HG02610 (cell line): ENCODE data around the gene SBDS.
"Not testable (repeated sequence)": the region's sequence is repeated elsewhere in the genome, so short reads cannot be mapped to it uniquely, and the experiment has no call there.

ENCODE experiments used
- ATAC-seq: cut with Tn5 transposase; IDR thresholded peaks from one replicate; pipeline ENCODE4 v1.9.1; 2021; ENCODE audit warnings: mild to moderate bottlenecking, moderate library complexity; ENCODE audit not compliant: unreplicated experiment

The SBDS gene

GRCh38 chr7:66996444-66997191 lies 1.2 kb upstream of the SBDS start, which contains the start of gene TYW1:
Gene TYW1, plus strand, starts transcription at chr7:66996833. Its CDS starts 146 bp downstream, at chr7:66996979.
- peak; percentile 92 for ATAC-seq

DNA sequence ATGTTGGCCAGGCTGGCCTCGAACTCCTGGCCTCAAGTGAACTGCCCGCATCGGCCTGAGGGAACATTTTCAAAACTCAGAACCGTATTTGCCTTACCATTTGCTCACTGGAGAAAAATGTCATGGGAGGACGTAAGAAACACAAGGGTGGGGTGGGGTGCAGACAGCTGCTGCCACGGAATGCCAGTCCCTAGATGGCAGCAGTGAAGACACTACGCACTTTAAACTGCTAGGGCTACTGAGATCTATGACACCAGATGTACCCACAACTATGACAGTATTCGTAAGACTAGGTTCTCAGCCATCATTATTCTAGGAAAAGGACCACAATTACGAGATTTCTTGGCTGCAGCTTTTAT lies 716 bp downstream of the SBDS start:
- peak; percentile 24 for ATAC-seq

DNA sequence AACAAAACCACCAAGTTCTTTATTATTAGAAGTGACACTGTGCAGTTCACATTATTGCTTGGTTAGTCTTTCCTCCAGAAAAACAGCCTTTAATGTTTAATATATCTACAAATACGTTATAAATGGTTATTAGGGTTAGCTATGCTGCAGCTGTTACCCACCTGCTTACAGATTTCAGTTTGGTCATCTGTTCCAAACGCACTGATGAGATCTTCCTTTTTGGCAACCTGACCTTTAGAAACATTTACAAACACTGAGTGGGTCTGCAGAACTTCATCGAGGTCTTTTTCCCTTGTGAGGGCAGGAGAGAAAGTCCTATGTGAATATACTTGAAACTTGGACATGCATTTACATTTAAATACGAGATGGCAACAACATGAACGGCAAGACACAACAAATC lies 1.3 kb downstream of the SBDS start:
- ATAC-seq, result not testable (repeated sequence)

DNA sequence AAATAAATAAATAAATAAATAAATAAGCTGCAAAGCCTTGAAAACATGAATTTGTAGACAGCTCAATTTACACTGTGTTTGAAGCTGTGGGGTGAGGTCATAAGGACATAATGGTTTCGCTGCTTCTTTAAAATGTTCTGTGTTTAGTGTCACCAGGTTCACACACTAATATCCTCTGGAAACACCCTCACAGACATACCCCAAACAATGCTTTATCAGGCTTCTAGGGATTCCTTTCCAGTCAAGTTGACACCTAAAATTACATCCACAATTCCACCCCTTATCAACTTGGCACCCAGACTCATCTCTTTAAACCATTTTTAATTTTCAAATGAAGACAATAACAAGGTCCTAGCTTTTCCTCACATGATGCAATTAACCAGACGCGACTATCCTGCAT lies 5.8 kb downstream of the SBDS start:
- ATAC-seq, result not testable (repeated sequence)

- ATAC-seq, result not testable (repeated sequence)
Measured at GRCh38 chr7:66980336-66980735, 15.1 kb downstream of the SBDS start.

DNA sequence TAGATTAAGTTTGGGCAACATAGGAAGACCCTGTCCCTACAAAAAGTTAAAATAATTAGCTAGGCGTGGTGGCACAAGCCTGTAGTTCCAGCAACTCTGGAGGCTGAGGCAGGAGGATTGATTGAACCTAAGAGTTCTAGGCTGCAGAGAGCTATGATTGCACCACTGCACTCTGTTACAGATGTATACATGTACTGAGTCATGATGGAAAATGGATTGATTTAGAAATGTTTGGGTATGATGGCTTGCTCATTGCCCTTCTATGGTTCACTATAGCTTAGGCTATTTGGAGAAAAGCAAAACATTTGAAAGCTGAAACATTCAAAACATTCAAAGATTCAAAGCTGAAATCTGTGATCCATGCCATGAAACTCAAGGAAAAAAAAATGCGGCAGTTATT lies 16.4 kb downstream of the SBDS start:
- not testable (repeated sequence) for ATAC-seq

GRCh38 chr7:66978312-66978711 lies 17.1 kb downstream of the SBDS start:
- ATAC-seq, result not testable (repeated sequence)

DNA sequence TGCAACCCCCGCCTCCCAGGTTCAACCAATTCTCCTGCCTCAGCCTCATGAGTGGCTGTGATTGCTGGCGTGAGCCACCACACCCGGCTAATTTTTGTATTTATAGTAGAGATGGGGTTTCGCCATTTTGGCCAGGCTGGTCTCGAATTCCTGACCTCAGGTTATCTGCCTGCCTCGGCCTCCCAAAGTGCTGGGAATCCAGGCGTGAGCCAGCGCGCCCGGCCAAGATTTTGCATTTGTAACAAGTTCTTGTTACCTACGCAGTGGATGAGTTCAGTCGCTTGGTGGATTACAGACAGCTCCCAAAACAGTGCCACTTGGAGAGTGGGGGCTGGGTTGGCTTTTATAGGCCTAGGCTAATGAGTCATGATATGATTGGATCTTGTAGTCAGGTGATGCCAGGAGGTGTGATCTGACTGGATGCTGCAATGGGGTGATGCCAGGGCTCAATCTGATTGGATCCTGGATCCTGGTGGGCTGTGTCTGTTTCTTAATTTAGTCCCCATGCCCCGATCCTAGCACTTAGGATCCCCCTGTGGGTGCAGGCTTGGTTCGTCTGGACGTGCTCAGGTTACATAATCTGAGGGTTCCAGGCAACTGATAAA lies 20.3 kb downstream of the SBDS start:
- ATAC-seq, result no peak

DNA sequence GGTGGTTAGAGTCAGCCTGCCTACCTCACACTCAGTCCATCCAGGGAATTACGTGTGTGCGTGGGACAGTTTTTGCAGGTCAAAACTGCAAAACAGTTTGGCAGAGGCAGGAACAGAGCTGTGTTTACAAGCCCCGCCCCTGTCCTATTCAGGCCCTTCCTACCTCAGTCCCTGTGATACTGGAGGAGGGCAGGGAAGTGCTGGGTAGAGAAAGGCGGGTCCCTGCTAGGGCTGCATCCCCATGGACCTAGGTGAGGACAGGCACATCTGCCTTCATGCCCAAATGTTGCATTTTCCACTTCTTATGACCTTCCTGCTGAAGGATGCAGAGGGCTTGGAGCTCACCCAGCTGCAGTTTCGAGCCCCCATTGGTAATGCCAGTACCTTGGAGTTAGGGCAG lies 25.1 kb downstream of the SBDS start:
- ATAC-seq, result no peak

DNA sequence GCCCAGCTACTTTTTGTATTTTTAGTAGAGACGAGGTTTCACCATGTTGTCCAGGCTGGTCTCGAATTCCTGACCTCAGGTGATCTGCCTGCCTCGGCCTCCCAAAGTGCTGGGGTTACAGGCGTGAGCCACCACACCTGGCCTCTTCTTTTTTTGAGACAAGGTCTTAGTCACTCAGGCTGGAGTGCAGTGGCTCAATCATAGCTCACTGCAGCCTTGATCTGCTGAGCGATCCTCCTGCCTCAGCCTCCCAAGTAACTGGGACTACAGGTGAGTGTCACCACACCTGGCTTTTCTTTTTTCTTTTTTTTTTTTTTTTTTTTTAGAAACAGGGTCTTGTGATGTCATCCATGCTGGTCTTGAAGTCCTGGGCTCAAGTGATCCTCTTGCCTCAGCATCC lies 26.4 kb downstream of the SBDS start:
- ATAC-seq, result not testable (repeated sequence)

DNA sequence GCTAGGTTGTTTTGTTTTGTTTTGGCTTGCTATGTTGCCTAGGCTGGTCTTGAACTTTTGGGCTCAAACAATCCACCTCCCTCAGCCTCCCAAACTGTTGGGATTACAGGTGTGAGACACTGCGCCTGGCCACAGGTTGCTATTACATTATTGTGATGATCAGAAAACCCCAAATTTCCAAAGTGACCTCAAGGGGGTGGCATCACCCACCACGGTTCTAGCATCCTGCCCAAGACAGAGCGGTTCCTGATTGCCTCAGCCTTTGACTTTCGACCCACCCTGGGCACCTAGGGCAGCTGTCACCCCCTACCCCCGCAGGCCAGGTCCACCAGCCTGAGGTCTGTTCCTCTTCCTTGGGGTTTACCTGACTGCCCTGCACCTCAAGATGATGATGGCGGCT lies 28.4 kb downstream of the SBDS start:
- no peak for ATAC-seq

- ATAC-seq, result no peak
Measured at GRCh38 chr7:66964411-66964810, 31.0 kb downstream of the SBDS start.

DNA sequence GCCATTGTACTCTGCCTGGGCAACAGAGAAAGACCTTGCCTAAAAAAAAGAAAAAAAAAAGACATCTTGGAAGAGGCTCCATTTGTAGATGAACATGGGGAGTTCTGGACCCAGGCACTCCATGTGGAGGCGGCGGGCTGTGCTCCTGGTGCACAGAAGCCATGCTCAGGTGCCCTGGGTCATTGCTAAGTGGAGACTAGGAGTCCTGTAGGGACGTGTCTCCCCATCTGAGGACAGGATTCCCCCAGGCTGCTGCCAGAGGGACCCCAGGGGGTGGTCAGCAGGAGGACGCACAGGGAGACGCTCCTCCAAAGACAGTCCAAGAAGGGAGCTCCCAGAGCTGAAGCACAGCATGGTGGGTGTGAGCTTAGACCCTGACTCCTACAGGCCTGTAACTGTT lies 34.3 kb downstream of the SBDS start:
- no peak for ATAC-seq

- no peak for ATAC-seq
Measured at GRCh38 chr7:66960192-66960591, 35.2 kb downstream of the SBDS start.

DNA sequence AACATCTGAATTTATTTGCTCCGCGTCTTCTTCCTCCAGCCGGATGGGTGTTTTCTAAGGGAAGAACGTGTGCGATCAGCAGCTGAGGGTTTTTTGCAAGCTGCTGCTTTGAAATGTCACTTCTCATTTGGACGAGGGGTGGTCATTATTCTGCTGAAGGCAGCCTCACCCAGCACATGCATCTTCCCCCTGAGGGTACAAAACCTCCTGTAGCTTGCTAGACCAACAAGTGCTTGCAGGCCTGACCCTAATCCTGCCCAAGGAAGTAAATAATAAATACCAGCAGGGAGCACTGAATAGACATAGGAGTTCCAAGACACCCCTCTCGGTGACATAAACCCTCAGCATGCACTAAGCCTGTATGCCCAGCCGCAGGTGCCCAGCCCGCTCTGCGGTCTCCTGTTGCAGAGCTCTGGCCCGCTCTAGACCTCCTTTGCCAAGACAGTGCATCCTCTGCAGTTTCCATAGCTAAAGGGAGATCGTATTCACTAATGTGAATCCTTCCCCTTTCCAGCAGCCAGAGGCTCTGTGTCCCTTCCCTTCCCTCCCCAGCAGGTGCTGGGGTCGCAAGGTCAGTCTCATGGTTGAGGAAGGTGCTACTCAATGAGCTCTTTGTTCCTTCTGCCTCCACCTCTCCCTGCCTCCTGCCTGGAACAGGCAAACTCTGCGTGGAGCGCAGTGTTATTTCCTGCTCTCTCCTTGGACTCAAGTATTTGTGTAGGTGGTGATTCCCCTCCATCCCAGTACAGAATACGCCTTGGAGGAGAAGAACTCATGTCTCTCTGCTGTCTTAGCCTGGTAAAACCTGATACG lies 36.6 kb downstream of the SBDS start:
- no peak for ATAC-seq

GRCh38 chr7:66957595-66958290 lies 37.6 kb downstream of the SBDS start:
- no peak for ATAC-seq

- ATAC-seq, result no peak
Measured at GRCh38 chr7:66953044-66953427, 42.4 kb downstream of the SBDS start.

DNA sequence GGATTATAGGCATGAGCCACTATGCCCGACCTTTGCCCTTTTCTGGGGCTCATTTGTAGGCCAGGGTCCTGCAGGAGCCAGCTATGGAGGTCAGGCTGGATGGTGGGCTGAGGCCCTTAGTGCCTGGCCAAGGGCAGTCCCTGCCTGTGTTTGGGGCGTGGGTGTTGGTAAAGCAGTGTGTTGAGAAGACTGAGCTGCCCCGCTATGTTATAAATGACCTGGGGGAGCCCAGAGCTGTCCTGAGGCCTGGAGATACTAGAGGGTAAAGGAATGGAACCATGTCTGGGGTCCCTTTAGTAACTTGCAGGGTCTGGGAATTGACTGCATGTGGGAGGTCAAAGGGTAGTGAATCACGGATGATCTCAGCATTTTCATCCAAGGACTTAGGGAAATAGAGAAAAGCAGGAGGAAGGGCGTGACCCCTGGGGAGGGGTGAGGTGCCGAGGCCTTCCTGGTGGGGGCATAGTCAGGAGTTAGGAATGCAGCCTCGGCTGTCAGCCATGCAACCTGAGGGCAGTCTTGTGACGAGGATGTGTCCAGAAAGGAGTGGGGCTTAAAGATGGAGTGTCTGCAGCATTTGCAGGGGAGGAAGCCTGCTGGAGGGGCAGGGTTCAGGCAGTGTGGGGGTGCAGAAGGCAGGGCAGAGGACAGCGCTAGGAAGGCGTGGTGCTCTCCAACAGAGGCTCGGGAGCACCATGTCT lies 42.9 kb downstream of the SBDS start:
- ATAC-seq, result no peak

- no peak for ATAC-seq
Measured at GRCh38 chr7:66950763-66951162, 44.6 kb downstream of the SBDS start.

DNA sequence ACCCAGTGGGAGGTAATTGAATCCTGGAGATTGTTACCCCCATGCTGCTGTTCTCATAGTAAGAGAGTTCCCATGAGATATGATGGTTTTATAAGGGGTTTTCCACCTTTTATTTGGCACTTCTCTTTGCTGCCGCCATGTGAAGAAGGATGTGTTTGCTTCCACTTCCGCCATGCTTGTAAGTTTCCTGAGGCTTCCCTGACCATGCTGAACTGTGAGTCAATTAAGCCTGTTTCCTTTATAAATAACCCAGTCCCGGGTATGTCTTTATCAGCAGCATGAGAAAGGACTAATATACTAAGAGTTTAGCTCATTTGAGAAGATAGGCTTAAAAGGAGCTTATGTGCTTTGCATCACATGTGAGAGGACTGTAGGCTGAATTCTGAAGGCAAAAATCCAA lies 45.1 kb downstream of the SBDS start:
- no peak for ATAC-seq
